HCT116 (cell line): ENCODE data around the gene ABHD14A. TPM values are rescaled to one million over a fixed set of nuclear protein-coding genes. Genes with fewer than 3 reads are reported as not detected.

Source experiments
- ATAC-seq: fragments of 200-7000 bp; cut with Tn5 transposase; 2 replicates; pipeline ENCODE4 v1.9.1; 2020; ENCODE audit warnings: mild to moderate bottlenecking, moderate library complexity
- BruUV-seq: library from RNA; stranded (reverse); fragments of 400-500 nt; replicated peaks from 2 replicates; lab custom pipeline; 2021; lab: Mats Ljungman, UMichigan
- CTCF ChIA-PET: fragments of 300-600 bp; sonication (Branson Sonifier 250); formaldehyde crosslinking; loops from one replicate; lab custom pipeline; 2021; ENCODE audit warnings: antibody characterized with exemption; lab: Charles Lee
- POLR2A ChIA-PET: fragments of 300-600, 350-600 bp; sonication (Branson Sonifier 250); formaldehyde crosslinking; loops from one replicate; lab custom pipeline; 2021; ENCODE audit warnings: antibody characterized with exemption; lab: Charles Lee
- RAD21 ChIA-PET, 2 experiments: fragments of 300-600 bp; sonication (Branson Sonifier 250); formaldehyde crosslinking; loops; one replicate each; lab custom pipeline; 2023; ENCODE audit warnings: low total read pairs in 2 of 2; ENCODE audit not compliant: uncharacterized antibody in 2 of 2, unreplicated experiment in 2 of 2, low non-redundant PET in 1 of 2; lab: Charles Lee
- DNase-seq: peaks from one replicate; pipeline ENCODE4 v3.0.0-alpha.2; 2010; ENCODE audit warnings: low read depth, low spot score
- H2AFZ ChIP-seq: fragments of 200-600 bp; shearing (Covaris generic), sonication (generic); 2 replicates; pipeline ENCODE4 v1.6.1; 2017; ENCODE audit warnings: low read depth, mixed run types, mixed read lengths, antibody characterized with exemption, low read length; ENCODE audit not compliant: poor library complexity, severe bottlenecking
- H3K27ac ChIP-seq: 2 replicates; pipeline ENCODE4 v1.5.1; 2012; ENCODE audit warnings: low read depth, low read length
- H3K27me3 ChIP-seq: fragments of 200-600 bp; sonication (generic); 2 replicates; pipeline ENCODE4 v1.6.1; 2016; ENCODE audit warnings: mixed run types, low read length, mixed read lengths; ENCODE audit not compliant: insufficient read depth
- H3K36me3 ChIP-seq, 2 experiments: fragments of 200-500 bp in 1 of 2; fragments of 200-600 bp in 1 of 2; sonication (Bioruptor generic) in 1 of 2; sonication (generic) in 1 of 2; 2 replicates each; pipeline versions ENCODE4 v1.5.1 to v1.6.1; 2014 to 2016; ENCODE audit warnings: low read length in 2 of 2, inconsistent platforms in 1 of 2, mixed read lengths in 1 of 2, mixed run types in 1 of 2; ENCODE audit not compliant: insufficient read depth in 2 of 2, control insufficient read depth in 1 of 2
- H3K4me1 ChIP-seq, 2 experiments: fragments of 200-600 bp in 1 of 2; sonication (generic) in 1 of 2; 2 replicates each; pipeline versions ENCODE4 v1.5.1 to v1.6.1; 2012 to 2017; ENCODE audit warnings: low read length in 2 of 2, inconsistent platforms in 1 of 2, mild to moderate bottlenecking in 1 of 2, mixed read lengths in 1 of 2, mixed run types in 1 of 2, moderate library complexity in 1 of 2; ENCODE audit not compliant: insufficient read depth in 2 of 2, control insufficient read depth in 1 of 2
- H3K4me2 ChIP-seq: fragments of 200-600 bp; sonication (generic); 2 replicates; pipeline ENCODE4 v1.6.1; 2017; ENCODE audit warnings: mixed run types, low read length, mixed read lengths
- H3K4me3 ChIP-seq, 2 experiments: fragments of 200-600 bp in 1 of 2; sonication (generic) in 1 of 2; replicated peaks in 1 of 2; 2 replicates each; pipeline ENCODE4 v1.5.1; 2011 to 2016; ENCODE audit warnings: low read length in 2 of 2, control low read depth in 1 of 2, low read depth in 1 of 2, mild to moderate bottlenecking in 1 of 2, mixed read lengths in 1 of 2, mixed run types in 1 of 2
- H3K79me2 ChIP-seq: fragments of 200-600 bp; sonication (generic); 2 replicates; pipeline ENCODE4 v1.6.1; 2017; ENCODE audit warnings: mild to moderate bottlenecking, mixed run types, low read length, moderate library complexity, mixed read lengths; ENCODE audit not compliant: insufficient read depth
- H3K9ac ChIP-seq: fragments of 200-600 bp; sonication (generic); 2 replicates; pipeline ENCODE4 v1.6.1; 2016; ENCODE audit warnings: low read length, mixed read lengths
- H3K9me2 ChIP-seq: fragments of 200-600 bp; sonication (generic), shearing (Covaris generic); 2 replicates; pipeline ENCODE4 v1.6.1; 2017; ENCODE audit warnings: mixed run types, mild to moderate bottlenecking, moderate library complexity; ENCODE audit not compliant: insufficient read depth
- H3K9me3 ChIP-seq, 2 experiments: fragments of 200-500 bp in 1 of 2; fragments of 200-600 bp in 1 of 2; sonication (Bioruptor generic) in 1 of 2; sonication (generic) in 1 of 2; 2 replicates each; pipeline ENCODE4 v1.6.1; 2014 to 2017; ENCODE audit warnings: low read length in 2 of 2, mixed read lengths in 2 of 2, inconsistent platforms in 1 of 2, low read depth in 1 of 2, mild to moderate bottlenecking in 1 of 2, mixed run types in 1 of 2, moderate library complexity in 1 of 2; ENCODE audit not compliant: control insufficient read depth in 1 of 2, insufficient read depth in 1 of 2
- H4K20me1 ChIP-seq: fragments of 200-600 bp; sonication (generic), shearing (Covaris generic); 2 replicates; pipeline ENCODE4 v1.6.1; 2017; ENCODE audit warnings: mixed run types, mild to moderate bottlenecking, moderate library complexity; ENCODE audit not compliant: insufficient read depth
- CBX3 ChIP-seq: IDR thresholded peaks from 2 replicates; pipeline ENCODE4 v1.6.1; 2012; ENCODE audit warnings: low read depth
- CTCF ChIP-seq, 3 experiments: fragments of 200-600 bp in 1 of 3; sonication (generic) in 1 of 3; IDR thresholded peaks in 2 of 3; conservative IDR thresholded peaks in 1 of 3; 2 replicates each; pipeline ENCODE4 v1.5.1; 2012 to 2017; ENCODE audit warnings: low read depth in 2 of 3, low read length in 2 of 3, antibody characterized with exemption in 1 of 3, borderline replicate concordance in 1 of 3, control low read depth in 1 of 3, mild to moderate bottlenecking in 1 of 3, mixed read lengths in 1 of 3, mixed run types in 1 of 3, moderate library complexity in 1 of 3; ENCODE audit not compliant: insufficient read depth in 1 of 3
- ELF1 ChIP-seq: IDR thresholded peaks from 2 replicates; pipeline ENCODE4 v1.6.1; 2012; ENCODE audit warnings: low read depth, borderline replicate concordance
- EZH2phosphoT487 ChIP-seq: fragments of 200-600 bp; IDR thresholded peaks from 2 replicates; pipeline ENCODE4 v1.6.1; 2018; ENCODE audit warnings: antibody characterized with exemption, borderline replicate concordance
- FOSL1 ChIP-seq: IDR thresholded peaks from 2 replicates; pipeline ENCODE4 v1.6.1; 2012; ENCODE audit warnings: low read depth
- POLR2AphosphoS5 ChIP-seq: IDR thresholded peaks from 2 replicates; pipeline ENCODE4 v1.6.1; 2011; ENCODE audit warnings: mild to moderate bottlenecking, low read depth, low read length, moderate library complexity
- REST ChIP-seq: IDR thresholded peaks from 2 replicates; pipeline ENCODE4 v1.6.1; 2012; ENCODE audit warnings: low read depth
- TCF7L2 ChIP-seq: IDR thresholded peaks from 2 replicates; pipeline ENCODE4 v1.7.0; 2011; ENCODE audit warnings: borderline replicate concordance, inconsistent platforms; ENCODE audit not compliant: insufficient read depth, insufficient read length; ENCODE audit errors: extremely low read depth
- YY1 ChIP-seq: IDR thresholded peaks from 2 replicates; pipeline ENCODE4 v1.6.1; 2011; ENCODE audit warnings: low read length, low read depth, moderate library complexity, mild to moderate bottlenecking; ENCODE audit not compliant: insufficient replicate concordance; ENCODE audit errors: extremely low read depth
- intact Hi-C: fragments of 100-400 bp; cut with micrococcal nuclease; formaldehyde crosslinking; loops from 2 replicates; pipeline ENCODE4 v1.10.0; 2022
- total RNA-seq: library from RNA; stranded (reverse); gene quantifications from one replicate; pipeline ENCODE4 v1.2.1, GENCODE V29; 2021; ENCODE audit not compliant: unreplicated experiment

The ABHD14A gene
- total RNA-seq, 1 experiment from 2014 or later = 11.6 TPM

GRCh38 chr3:51963951-51964451 lies 10.9 kb upstream of the ABHD14A start (continued):
- TF ChIP-seq CTCF (IDR thresholded peaks at IDR 0.05 in 2 of 3, conservative IDR thresholded peaks at IDR 0.05 in 1 of 3; ENCODE audit: borderline replicate concordance in 1 of 3, insufficient read depth in 1 of 3, low read depth in 2 of 3, low read length in 2 of 3) (no peak), FOSL1 (no peak), POLR2AphosphoS5 (no peak)
- TF ChIP-seq, all 23 proteins: peak for 0

- H3K9me3 ChIP-seq = no peaks in the 10 kb centered on the region
- ATAC-seq (no peak), DNase-seq (no peak)
- peaks cover 3% of the 10 kb centered on the region; the same call in 1 of the 2 replicates for H3K79me2 ChIP-seq
- intact Hi-C loops = no loop called here
- RAD21 ChIA-PET = no interaction called here
- no peak overlapping the region for H3K9ac ChIP-seq
- no peaks in the 10 kb centered on the region for H3K9me2 ChIP-seq
- no peaks in the 10 kb centered on the region; a peak in 1 of 4 replicates for H3K36me3 ChIP-seq
- H3K4me2 ChIP-seq = no peak overlapping the region
- H4K20me1 ChIP-seq = no peaks in the 10 kb centered on the region
- no TSS peak for BruUV-seq
- CTCF ChIA-PET = interaction anchor here (1.2 kb wide), 1 partner anchor 23 kb away, joined by 3 read pairs; the partner anchor contains the start of gene RRP9
- no peak overlapping the region for H2AFZ ChIP-seq
- TF ChIP-seq TCF7L2 (no peak), CBX3 (no peak), EZH2phosphoT487 (no peak), ELF1 (no peak), YY1 (no peak), REST (no peak), POLR2AphosphoS5 (no peak), CTCF (IDR thresholded peaks at IDR 0.05 in 2 of 3, conservative IDR thresholded peaks at IDR 0.05 in 1 of 3; ENCODE audit: borderline replicate concordance in 1 of 3, insufficient read depth in 1 of 3, low read depth in 2 of 3, low read length in 2 of 3) (no peak)
- H3K4me1 ChIP-seq = peaks cover 19 to 30% of the 10 kb centered on the region in 2 experiments
- POLR2A ChIA-PET = no interaction called here
- H3K27me3 ChIP-seq = no peaks in the 10 kb centered on the region
- H3K4me3 ChIP-seq = no peak overlapping the region
- no peak overlapping the region for H3K27ac ChIP-seq
Measured at GRCh38 chr3:51964521-51964920, 10.3 kb upstream of the ABHD14A start.
